ENCODE measurements around the gene ALAD.
"Not testable (repeated sequence)": the region's sequence is repeated elsewhere in the genome, so short reads cannot be mapped to it uniquely, and the experiment has no call there.

Gene ALAD

DNA sequence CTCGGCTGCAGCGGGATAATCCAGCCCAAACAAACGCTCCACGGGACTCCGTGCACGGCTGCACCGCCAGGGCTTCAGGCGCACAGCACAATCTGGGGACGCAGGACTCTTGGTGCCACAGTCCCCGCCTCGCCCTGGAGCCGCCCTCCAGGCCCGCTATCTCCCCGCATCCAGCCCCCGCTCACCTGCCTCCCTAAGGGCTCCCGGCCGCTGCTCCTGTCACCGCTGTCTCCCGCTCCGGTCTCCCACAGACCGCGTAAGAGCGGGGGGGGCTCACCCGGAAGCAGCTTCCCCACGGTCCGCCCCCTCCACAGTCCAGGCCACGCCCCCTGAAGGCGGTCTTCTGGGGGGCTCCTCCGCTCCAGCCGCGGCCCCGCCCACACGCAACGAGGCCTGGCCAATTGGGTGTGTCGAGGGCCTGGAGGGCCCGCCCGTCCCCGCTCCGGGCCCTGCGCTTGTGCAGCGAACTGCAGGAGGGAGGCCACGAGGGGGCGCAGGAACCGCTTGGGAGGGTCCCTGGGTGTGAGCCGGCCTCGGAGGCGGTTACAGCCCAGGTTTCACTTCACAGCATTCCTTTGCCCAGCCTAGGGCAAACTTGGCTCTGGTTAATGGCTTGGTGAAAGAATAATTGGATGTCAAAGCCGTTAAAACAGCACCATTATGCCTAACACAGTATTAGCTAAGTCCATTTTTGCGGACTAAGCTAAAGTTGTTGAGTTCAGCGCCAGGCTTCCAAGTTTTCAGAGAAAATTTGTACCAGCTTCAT, at the start of gene ALAD:
ALAD (minus strand) TSS at position 258 of the 766 bp plus-strand sequence. CDS start 7,725 bp downstream, outside the sequence.
- peak; percentile 99 for DNase-seq

DNA sequence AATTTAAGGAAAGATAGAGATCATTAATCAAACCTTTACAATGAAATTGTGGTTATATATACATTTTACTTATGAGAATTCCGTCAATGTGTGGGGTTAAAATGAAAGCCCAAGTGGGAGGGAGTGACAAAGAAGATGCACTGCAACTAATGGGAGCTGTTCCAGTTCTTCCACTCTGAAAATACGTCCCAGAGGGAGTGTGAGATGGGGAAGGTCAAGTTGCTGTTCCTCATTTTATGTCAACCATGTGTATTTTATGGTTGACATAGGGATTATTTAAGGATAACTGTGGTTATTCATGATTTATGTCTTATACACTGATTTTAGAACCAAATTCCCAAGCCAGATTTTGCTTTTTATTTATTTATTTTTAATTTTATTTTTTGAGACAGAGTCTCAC, 48.3 kb upstream of the ALAD start:
- DNase-seq, result no peak

DNA sequence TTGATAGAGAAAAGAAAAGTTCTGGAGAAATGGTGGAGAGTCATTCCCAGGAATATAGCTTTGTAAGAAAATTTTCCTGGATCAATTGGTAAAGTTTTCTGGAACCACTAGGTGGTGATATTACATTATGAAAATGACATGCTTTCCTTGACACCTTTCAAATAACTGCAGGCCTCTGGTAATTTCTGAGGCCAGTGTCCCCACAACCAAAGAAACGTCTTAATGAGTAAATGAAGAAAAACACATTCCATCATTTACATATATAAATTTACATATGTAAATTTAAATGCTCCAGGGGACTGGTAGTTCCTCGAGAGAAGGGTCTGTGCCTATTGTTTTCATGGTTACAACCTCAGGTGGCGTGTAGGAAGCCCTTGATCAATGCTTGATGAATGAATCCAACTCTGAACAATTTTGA, 45.2 kb upstream of the ALAD start:
- no peak for DNase-seq

DNA sequence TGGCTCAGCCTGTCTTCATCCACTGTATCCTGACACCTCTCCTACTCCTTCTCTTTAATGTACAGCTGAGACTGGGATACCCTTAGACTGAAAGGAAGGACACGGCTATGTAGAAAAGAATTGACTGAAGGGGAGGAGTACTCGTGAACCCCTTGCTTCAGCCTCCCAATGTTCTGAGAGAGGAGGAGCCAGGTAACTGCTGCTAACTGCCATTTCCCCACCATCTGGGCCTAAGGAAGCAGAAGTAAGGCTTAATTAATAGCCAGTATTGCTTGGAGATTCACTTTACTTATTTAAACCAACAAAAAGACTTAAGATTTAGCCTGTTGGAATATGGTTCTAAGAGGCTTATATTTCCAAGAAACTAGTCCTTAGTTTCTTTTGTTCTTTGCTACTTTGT, 43.7 kb upstream of the ALAD start:
- no peak for DNase-seq

DNA sequence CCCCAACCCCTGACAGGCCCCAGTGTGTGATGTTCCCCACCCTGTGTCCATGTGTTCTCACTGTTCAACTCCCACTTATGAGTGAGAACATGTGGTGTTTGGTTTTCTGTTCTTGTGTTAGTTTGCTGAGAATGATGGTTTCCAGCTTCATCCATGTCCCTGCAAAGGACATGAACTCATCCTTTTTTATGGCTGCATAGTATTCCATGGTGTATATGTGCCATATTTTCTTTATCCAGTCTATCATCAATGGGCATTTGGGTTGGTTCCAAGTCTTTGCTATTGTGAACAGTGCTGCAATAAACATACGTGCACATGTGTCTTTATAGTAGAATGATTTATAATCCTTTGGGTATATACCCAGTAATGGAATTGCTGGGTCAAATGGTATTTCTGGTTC, 36.6 kb upstream of the ALAD start:
- DNase-seq, result not testable (repeated sequence)

DNA sequence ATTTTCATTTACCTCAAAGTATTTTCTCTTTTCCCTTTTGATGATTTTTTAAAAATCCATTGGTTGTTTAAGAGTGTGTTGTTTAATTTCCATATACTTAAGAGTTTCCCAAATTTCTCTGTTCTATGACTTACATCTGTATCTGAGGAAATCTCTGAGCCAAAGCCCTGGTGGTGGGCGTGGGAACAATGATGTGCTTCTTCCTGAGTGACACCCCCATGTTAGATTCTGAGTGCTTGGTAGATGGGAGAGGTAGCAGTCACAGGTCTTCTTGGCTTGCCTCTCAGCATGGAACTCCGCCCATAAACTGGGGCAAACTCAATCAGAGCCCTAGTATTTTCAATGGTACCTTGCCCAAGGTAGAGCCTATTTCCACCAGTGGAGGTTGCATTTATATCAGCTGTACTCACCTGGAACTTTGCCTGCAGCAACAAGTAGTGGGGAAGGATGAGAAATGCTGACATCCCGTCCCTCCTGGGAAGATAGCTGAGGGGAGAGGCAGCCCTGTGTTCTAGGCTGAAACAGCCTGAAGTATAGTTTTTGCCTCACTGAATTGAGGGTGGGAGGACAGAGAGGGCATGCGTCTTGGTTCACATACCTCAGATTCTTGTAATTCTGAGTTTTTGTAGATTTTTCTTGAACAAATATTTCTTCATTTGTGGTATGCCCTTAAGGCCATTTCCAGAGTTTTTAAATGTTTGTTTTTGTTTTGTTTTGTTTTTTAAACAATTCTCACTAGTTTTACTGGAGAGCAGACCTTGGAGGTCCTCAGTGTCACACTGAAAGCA, 35.8 kb upstream of the ALAD start:
- DNase-seq, result no peak

DNA sequence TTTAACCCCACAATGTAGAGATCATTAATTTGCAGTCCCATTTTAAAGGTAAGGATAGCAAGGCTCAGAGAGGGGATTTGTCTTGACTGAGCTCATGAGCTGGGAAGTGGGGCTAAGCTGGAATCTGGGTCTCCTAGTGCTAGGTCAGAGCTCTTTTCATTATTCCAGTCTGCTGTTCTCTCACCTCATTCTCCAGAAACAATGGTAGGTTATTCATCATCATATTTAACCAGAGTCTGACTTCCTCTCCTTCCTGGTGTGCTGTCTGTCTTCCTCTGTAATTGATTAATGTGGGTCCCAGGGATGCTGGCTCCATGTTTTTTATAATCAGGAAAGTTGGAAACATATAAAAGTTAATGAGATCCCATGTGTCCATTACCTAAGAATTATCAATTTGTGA, 30.1 kb upstream of the ALAD start:
- DNase-seq, result no peak

DNA sequence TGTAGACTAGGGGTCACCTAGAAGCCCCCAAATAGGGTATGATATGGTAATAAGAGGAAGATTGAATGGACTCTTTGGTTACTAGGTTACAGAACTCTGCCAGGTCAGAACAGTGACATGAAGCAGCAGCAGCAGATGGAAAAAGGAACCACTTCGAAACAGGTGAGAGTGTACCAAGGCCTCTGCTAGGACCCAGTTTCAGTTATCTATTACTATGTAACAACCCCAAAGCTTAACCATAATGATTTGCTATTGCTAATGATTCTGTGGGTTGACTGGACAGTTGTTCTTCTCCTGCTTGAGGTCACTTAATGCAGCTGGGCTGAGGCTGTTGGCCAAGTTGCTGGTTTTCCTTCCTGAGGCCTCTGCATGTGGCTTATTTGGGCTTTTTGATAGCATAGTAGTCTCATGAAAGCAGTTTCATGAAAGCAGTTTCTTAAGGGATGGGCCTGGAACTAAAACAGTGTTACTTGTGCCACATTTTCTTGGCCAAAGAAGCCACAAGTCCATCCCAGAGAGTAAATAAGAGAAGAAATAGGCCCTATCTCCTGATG, 27.1 kb upstream of the ALAD start:
- no peak for DNase-seq

DNA sequence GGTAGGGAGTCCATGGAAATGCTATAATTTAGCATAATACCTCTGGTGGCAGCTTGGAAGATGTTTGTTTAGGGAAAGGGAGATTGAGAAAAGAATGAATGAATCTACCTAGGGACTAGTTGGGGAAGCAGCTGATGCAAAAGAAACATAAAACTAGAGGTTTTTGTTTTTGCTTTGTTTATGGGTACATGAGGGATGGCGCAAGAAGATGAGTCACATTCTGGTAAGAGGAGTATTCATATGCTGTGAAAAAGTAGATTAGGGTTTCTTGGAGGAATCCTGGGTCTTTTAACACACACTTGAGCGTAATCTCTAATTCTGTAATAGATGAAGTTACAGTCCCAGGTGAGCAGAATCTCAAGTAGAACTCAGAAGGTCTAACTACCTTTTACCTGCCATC, 26.5 kb upstream of the ALAD start:
- DNase-seq, result no peak

DNA sequence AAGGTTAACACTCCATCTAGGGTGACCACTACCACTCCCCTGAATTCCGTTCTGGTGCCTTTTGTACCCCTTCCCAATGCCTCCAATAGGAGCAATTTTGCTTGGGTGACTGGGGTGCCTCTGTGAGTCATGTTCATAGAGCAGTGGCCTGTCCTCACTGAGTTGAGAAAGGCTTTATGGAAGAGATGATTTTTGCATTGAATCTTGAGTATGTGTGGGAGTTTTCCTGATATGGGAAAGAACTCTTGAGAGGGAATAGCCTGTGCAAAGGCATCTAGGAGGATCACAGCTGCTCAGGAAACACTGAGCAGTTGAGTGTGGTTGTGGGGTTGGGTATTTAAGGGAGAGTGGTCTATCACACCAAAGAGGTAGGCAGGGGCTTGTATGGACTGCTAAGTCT, 25.6 kb upstream of the ALAD start:
- no peak for DNase-seq

DNA sequence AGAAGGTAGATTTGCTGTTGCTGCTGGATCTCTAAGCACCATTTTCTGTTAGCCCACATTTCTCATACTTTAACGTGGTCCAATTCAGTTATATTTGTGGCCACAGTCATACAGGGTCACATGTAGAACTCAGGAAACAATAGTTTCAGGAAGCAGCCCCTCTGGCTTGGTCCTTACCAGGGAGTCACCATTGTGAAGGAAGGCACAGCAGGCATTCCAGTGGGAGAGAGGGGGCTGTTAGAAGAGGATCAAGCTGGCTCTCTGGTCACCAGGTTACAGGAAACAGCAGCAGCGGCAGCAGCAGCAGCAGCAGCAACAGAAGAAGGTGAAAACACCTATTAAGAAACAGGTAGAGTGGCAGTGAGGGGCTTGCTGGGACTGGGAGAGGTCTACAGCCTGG, 24.0 kb upstream of the ALAD start:
- DNase-seq, result no peak

DNA sequence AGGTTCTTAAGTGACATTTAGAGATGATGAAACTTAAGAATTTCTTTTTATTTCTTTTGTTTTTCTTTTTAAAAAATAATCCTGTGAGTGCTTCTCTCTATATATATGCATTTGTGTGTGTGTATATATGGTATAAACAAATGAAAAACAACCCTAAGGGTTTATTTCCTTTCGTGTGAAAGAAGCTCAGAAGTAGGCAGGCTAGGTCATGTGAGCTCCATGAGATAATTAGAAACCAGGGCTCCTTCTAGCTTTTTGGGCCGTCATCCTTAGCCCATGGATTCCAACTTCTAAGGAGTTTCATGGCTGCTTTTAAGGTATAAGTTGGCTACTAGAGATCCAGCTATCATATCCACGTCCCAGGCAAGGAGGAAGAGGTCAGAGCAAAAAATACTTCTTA, 20.6 kb upstream of the ALAD start:
- no peak for DNase-seq

DNA sequence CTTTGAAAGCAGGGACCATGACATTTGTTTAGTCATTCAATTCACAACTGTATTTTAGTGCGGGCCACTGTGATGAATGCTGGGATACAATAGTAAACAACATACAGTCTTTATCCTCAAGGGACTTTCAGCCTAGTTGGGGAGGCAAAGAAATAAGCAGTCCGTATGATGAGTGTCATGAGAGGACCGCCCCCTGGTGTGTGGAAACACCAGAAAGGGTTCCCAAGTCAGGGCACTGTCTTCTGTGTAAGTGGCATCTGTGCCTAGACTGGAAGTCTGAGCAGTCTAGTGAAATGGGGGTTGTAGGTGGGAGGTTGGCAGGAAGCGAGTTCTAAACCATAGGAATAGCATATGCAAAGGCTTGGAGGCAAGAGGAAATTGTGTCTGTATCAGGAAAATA, 16.3 kb upstream of the ALAD start:
- no peak for DNase-seq

DNA sequence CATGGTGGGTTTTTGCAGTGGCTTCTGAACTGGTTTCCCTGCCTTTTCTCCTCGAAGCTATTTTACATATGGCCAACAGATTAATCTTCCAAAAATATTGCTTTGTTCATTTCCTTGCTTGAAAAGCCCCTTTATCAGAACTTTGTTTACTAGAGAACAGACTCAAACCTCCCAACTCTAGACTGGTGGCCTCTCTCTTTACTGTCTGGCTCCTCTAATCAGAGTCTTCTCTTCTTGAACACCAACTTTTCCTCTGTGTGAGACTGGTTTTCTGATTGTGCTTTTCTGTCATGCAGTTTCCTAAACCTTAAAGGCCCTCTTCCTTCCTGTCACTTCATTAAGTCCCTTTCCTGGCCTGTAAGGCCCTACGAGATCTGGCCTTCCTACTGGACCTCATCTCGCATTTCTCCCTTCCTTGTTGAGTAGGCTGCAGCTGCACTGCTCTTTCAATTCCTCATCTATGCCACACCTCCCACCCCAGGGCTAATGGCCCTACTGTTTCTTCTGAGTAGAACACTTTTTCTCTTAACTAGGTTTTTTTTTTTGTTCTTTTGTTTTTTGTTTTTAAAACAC, 15.2 kb upstream of the ALAD start:
- no peak for DNase-seq

DNA sequence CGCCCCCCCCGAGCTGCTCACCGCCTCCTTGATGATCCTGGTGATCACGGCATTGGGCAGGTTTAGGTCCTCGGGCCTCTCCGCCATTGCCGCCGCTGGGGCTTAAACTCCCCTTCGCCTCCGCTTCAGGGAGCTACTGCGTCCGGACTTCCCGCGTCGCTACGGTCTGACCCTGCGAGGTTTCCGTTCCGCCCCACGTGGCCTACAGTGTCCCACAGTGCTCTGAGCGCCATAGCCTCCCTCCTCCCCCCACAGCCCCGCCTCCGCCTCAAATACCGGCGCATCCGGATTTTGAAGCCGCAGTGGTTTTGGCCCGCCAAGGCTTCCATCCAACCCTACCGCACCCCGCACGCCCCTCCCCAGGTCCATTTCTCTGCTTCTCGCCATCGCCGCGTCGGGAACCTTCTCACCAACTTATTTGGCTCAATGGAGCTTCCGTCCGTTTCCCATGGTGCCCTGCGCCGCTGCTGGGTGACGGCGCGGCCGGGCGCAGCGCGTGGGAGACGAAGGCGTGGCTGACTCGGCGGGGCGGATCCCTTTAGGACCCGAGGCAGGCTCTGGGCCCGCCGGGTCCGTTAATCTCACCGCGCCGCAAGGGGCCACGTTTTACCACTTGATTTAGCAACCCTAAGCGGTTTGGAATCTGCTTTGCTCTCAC, 9.3 kb upstream of the ALAD start, which contains the start of the genes C9orf43 and POLE3:
C9orf43 (plus strand) TSS at position 541 of the 658 bp plus-strand sequence. CDS start 2,747 bp downstream, outside the sequence.
POLE3 (minus strand) TSS at position 469 of the 658 bp plus-strand sequence; CDS start at position 87, 382 bp downstream.
- peak; percentile 92 for DNase-seq

DNA sequence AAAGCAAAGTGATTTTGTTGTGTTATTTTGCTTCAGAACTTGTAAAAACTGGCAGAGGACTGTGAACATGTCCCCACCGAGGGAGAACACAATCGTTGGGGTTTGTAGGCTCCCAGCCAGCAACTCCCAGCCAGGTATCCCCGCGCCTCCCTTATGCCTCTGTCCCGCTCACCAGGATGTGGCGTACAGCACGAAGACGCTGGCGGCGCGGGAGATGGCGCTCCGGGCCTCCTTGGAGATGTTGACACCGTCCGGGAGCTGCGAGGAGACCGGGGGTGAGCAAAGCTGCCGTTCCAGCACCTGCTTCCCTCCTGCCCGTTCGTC, 8.8 kb upstream of the ALAD start:
- no peak for DNase-seq

DNA sequence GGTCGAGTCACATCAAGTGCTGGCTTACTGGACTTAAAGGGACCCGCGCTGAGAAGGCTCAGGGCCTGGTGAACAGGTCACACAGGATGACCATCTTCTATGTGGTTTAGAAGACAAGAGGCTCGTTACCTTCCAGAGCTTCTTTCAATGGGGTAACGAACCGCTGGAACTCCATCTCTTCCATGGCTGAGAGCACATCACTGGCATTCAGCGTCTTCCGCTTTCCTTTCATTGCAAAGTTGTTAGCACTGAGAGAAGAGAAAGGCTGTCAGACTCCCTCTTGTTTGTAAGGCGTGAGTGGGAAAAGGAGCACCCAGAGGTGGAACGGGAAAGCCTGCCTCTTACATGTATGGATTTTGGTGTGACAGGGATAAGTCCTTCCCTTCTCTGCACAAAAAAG, 8.4 kb upstream of the ALAD start:
- DNase-seq, result no peak

DNA sequence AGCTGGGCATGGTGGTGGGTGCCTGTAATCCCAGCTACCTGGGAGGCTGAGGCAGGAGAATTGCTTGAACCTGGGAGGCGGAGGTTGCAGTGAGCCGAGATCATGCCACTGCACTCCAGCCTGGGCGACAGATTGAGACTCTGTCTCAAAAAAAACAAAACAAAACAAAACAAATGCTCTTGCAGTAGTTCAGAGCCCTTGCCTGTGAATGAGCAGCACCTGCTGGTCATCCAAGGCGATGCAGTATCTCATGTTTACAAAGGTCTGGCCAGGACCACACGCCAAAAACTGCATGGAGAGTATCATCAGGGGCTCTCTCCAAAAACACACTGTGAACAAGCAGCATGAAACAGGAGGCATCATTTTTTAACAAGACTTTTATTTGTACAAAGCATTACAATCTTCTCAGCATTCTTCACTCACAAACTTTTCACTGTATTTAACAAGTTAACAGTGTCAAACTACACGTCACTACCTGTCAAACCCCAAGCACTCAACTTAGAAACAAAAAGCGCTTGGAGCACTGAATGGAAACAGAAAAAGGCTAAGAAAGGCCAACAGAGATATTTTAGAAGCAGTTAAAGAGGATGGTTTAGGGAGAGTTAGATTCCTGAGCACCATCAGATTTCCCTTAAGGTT, 5.9 kb upstream of the ALAD start:
- DNase-seq, result peak; percentile 42

DNA sequence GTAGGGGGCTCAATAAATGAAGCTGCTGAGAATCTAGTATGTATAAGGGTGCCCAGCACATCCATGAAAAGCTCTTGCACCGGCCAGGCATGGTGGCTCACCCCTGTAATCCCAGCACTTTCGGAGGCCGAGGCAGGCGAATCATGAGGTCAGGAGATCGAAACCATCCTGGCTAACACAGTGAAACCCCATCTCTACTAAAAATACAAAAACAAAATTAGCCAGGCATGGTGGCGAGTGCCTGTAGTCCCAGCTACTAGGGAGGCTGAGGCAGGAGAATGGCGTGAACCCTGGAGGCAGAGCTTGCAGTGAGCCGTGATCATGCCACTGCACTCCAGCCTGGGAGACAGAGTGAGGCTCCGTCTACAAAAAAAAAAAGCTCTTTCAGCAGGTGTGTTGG, 5.3 kb upstream of the ALAD start:
- not testable (repeated sequence) for DNase-seq

DNA sequence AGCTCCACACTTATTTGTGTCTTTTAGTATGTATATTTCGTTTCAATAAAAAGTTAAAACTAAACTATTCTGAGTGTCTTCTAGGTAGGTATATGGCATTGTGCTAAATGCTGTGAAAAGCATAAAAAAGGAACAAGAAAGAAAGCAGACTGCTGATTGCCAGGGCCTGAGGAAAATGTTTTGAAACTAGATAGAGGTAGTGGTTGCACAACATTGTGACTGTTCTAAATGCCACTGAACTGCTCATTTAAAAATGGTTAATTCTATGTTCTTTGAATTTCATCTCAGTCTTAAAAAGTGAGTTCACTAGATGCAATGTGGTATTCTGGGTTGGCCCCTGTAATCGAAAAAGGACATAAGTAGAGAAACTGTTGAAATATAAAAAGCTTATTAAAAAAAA, 2.6 kb upstream of the ALAD start:
- no peak for DNase-seq

DNA sequence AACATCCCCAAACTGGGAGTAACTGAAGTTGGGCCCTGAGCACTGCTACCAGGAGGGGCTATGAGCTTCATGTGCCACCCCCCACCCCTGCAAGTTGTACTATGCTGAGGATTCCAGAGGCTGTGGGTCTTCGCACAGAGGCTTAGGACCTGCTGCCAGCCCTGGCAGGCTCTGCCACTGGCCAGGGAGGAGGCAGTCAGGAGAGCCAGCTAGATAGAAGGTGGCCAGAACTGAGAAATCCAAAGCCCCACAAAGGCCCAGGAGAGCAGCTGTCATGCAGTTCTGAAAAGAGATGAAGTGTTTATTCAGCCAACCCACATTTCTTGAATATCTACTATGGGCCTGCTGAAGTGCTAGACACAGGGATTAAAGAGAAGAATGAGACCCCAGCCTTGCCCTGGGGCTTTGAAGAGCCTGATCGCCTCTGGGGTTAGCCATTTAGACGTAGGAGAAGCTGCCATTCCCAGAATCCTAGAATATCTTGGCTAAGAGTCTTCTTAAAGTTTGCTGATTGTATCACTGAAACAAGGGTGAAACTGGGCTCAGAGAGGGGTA, 1.4 kb downstream of the ALAD start:
- no peak for DNase-seq

DNA sequence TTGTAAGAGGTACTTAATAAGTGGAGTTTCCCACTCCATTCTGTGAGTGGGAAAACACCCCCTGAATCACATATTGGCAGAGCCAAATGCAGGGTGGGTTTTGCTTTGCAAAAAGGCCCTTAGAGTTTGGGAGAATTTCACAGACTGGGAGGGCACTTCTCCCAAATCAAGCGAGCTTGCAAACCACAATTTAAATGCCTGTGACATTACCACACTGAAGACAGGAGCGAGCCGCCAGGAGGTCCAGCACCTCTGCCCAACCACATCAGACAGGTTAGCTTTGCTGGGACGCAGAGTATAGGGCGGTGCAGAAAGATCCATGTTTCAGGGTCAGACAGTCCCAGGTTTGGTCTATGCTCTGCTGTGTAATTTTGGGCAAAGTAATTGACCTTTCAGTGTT, 2.3 kb downstream of the ALAD start:
- DNase-seq, result no peak

Measured in activated effector memory CD4-positive, alpha-beta T cell treated with Interleukin-2 at 50 U/mL for 16 hours (primary cell).